Ishikawa (cell line): Measurements from ENCODE around the gene SERPINA3.

Experiments used
- CEBPB ChIP-seq: IDR thresholded peaks from 2 replicates; pipeline ENCODE4 v1.6.1; 2012
- CREB1 ChIP-seq: IDR thresholded peaks from 2 replicates; pipeline ENCODE4 v1.6.1; 2012; ENCODE audit warnings: low read depth
- EP300 ChIP-seq: IDR thresholded peaks from 2 replicates; pipeline ENCODE4 v1.6.1; 2012; ENCODE audit warnings: borderline replicate concordance
- FOXM1 ChIP-seq: IDR thresholded peaks from 2 replicates; pipeline ENCODE4 v1.6.1; 2012; ENCODE audit warnings: low read depth, borderline replicate concordance
- RAD21 ChIP-seq: IDR thresholded peaks from 2 replicates; pipeline ENCODE4 v1.6.1; 2012; ENCODE audit warnings: low read depth
- TAF1 ChIP-seq: IDR thresholded peaks from 2 replicates; pipeline ENCODE4 v1.6.1; 2012; ENCODE audit warnings: low read depth, mild to moderate bottlenecking
- TEAD4 ChIP-seq: IDR thresholded peaks from 2 replicates; pipeline ENCODE4 v1.6.1; 2012
- YY1 ChIP-seq: IDR thresholded peaks from 2 replicates; pipeline ENCODE4 v1.6.1; 2012; ENCODE audit warnings: low read depth
- TF ChIP-seq, protein P1 (sequence below): IDR thresholded peaks from 2 replicates; pipeline ENCODE4 v1.6.1; 2012
- TF ChIP-seq, protein P2 (sequence below): IDR thresholded peaks from 2 replicates; pipeline ENCODE4 v1.6.1; 2012; ENCODE audit warnings: low read depth, mild to moderate bottlenecking
- TF ChIP-seq, protein P3 (sequence below): IDR thresholded peaks from 2 replicates; pipeline ENCODE4 v1.6.1; 2012

DNA sequence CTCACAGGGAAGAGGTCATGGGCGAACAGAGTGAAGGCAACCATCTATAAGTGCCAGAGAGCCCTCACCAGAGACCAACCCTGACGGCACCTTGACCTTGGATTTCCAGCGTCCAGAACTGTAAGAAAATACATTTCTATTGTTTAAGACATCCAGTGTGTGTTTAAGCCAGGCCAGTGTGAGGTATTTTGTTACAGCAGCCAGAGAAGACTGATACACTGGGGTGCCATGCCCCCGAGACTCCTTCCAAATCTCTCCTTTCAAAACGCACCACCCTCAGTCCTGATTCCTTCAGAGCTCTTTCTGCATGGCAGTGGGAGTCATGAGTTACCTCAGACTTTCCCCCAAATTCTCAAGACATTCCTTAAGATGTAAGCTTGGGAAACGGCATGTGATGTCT lies 33.5 kb upstream of the SERPINA3 start:
- TF ChIP-seq CEBPB (no peak), TEAD4 (no peak), TAF1 (no peak), CREB1 (no peak), YY1 (no peak), FOXM1 (no peak), RAD21 (no peak), EP300 (no peak)
- TF ChIP-seq, protein P1, sequence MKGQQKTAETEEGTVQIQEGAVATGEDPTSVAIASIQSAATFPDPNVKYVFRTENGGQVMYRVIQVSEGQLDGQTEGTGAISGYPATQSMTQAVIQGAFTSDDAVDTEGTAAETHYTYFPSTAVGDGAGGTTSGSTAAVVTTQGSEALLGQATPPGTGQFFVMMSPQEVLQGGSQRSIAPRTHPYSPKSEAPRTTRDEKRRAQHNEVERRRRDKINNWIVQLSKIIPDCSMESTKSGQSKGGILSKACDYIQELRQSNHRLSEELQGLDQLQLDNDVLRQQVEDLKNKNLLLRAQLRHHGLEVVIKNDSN, result no peak
- TF ChIP-seq, protein P2, sequence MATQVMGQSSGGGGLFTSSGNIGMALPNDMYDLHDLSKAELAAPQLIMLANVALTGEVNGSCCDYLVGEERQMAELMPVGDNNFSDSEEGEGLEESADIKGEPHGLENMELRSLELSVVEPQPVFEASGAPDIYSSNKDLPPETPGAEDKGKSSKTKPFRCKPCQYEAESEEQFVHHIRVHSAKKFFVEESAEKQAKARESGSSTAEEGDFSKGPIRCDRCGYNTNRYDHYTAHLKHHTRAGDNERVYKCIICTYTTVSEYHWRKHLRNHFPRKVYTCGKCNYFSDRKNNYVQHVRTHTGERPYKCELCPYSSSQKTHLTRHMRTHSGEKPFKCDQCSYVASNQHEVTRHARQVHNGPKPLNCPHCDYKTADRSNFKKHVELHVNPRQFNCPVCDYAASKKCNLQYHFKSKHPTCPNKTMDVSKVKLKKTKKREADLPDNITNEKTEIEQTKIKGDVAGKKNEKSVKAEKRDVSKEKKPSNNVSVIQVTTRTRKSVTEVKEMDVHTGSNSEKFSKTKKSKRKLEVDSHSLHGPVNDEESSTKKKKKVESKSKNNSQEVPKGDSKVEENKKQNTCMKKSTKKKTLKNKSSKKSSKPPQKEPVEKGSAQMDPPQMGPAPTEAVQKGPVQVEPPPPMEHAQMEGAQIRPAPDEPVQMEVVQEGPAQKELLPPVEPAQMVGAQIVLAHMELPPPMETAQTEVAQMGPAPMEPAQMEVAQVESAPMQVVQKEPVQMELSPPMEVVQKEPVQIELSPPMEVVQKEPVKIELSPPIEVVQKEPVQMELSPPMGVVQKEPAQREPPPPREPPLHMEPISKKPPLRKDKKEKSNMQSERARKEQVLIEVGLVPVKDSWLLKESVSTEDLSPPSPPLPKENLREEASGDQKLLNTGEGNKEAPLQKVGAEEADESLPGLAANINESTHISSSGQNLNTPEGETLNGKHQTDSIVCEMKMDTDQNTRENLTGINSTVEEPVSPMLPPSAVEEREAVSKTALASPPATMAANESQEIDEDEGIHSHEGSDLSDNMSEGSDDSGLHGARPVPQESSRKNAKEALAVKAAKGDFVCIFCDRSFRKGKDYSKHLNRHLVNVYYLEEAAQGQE, result no peak
- TF ChIP-seq, protein P3, sequence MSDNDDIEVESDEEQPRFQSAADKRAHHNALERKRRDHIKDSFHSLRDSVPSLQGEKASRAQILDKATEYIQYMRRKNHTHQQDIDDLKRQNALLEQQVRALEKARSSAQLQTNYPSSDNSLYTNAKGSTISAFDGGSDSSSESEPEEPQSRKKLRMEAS, result no peak
